A673 (cell line): ENCODE measurements around the gene GAPDH.

ENCODE experiments used
- EZH2 ChIP-seq: fragments of 200-600 bp; sonication (generic); IDR thresholded peaks from 2 replicates; pipeline ENCODE4 v1.6.1; 2017; ENCODE audit warnings: borderline replicate concordance, low read depth, mild to moderate bottlenecking, mixed read lengths, antibody characterized with exemption, low read length; ENCODE audit not compliant: poor library complexity, severe bottlenecking
- TF ChIP-seq, protein P1 (sequence below): fragments of 300-800, 200-600 bp; sonication (generic); conservative IDR thresholded peaks from 2 replicates; pipeline ENCODE4 v1.5.1; 2017; ENCODE audit warnings: low read depth, mild to moderate bottlenecking, antibody characterized with exemption, low read length, moderate library complexity, mixed read lengths

DNA sequence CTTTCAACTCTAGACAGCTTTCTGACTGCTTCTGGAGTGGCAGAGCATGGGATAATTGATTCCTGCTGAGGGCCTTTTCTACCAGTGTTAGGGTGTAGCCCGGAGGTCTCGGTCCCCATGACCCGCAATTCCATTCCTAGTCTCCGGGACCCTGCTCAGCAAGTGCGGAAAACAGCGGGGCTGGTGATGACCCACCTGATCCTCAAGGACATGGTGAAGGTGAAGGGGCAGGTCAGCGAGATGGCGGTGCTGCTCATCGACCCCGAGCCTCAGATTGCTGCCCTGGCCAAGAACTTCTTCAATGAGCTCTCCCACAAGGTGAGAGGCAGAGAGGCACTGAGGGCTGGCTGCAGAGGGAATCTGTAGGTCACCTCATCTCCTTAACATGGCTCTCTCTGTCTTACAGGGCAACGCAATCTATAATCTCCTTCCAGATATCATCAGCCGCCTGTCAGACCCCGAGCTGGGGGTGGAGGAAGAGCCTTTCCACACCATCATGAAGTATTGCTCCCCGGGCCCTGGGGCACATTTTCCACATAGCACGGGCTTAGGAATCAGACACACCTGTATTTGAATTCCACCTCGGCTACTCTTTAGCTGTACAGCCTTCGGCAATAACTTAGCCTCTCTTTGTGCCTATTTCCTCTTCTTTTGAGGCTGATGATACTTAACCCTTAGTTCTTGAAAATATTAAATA, 5.6 kb upstream of the GAPDH start:
- TF ChIP-seq EZH2: no peak
- TF ChIP-seq, protein P1, sequence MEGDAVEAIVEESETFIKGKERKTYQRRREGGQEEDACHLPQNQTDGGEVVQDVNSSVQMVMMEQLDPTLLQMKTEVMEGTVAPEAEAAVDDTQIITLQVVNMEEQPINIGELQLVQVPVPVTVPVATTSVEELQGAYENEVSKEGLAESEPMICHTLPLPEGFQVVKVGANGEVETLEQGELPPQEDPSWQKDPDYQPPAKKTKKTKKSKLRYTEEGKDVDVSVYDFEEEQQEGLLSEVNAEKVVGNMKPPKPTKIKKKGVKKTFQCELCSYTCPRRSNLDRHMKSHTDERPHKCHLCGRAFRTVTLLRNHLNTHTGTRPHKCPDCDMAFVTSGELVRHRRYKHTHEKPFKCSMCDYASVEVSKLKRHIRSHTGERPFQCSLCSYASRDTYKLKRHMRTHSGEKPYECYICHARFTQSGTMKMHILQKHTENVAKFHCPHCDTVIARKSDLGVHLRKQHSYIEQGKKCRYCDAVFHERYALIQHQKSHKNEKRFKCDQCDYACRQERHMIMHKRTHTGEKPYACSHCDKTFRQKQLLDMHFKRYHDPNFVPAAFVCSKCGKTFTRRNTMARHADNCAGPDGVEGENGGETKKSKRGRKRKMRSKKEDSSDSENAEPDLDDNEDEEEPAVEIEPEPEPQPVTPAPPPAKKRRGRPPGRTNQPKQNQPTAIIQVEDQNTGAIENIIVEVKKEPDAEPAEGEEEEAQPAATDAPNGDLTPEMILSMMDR: no peak
